RPMI7951 (cell line): ENCODE measurements around the gene ANXA9. TPM values are rescaled to one million over a fixed set of nuclear protein-coding genes. Genes with fewer than 3 reads are reported as not detected.

Experiments used
- DNase-seq: peaks from one replicate; pipeline ENCODE4 v3.0.0-alpha.2; 2012; ENCODE audit warnings: low read depth
- total RNA-seq: library from RNA; depleted of rRNA; stranded (reverse); fragments of >200 nt; shearing (Covaris generic); gene quantifications from 2 replicates; pipeline ENCODE4 v1.2.3, GENCODE V29; 2014

The ANXA9 gene
- total RNA-seq, 1 experiment from 2014 or later = not detected

DNA sequence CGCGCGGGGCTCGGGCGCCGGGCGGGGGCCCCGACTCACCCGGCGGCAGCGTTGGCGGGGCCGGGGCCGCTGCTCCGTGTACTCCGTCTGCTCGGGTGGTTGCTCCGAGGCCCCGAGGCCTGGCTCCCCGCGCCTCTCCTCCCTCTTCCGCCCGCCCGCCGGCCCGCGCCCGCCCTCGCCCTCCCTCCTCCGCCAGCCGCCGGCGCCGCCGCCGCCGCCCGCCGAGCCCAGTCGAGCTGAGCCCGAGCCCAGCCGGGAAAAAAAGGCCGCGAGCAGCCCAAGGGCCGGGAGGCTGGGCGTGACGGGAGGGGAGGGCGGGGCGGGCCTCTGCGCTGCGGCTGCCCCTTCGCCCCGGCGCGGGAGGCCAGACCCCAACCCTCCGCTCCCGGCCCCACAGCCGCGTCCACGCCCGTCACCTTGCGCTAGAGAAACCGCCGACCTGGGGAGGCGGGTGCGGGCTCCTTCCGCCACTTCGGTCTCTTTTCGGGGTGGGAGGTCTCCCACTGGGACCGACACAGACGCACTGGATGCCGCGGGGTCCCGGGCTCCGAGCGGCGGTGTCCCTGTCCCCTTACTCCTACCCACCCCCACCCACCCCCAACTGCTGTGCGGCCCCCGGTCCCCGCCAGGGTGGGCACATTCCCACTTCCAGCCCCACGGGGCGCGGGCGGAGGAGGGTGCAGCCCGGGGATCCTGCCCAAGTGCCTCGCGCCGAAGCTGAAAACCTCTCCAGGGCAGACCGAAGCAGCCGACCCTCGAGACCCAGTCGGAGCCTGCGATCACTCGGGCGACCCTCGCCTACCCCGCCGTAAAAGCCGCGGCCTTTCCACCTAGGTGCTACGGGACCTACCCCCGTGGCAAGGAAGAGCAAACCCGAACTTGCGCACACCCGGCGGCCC is 7.3 kb upstream of the ANXA9 start, which contains the start of gene CERS2:
CERS2 (minus strand) TSS at position 256 of the 899 bp plus-strand sequence. CDS start 5,745 bp downstream, outside the sequence.
- peak; percentile 76 for DNase-seq

DNA sequence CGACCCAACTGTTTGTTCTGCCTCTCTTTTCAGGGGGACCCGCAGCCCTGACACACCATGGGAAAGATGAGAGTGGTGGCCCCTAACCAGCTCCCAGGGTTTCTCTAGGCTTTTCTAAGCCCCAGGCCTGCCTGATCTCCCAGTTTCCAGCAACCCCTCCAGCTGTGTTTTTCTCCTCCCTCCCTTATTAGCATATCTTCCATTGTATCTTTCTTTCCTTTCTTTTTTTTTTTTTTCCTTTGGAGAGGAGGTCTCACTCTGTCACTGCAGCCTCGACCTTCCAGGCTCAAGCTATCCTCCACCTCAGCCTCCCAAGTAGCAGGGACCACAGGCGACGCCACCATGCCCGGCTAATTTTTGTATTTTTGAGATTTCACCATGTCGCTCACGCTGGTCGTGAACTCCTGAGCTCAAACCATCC is 5.7 kb upstream of the ANXA9 start:
- no peak for DNase-seq

DNA sequence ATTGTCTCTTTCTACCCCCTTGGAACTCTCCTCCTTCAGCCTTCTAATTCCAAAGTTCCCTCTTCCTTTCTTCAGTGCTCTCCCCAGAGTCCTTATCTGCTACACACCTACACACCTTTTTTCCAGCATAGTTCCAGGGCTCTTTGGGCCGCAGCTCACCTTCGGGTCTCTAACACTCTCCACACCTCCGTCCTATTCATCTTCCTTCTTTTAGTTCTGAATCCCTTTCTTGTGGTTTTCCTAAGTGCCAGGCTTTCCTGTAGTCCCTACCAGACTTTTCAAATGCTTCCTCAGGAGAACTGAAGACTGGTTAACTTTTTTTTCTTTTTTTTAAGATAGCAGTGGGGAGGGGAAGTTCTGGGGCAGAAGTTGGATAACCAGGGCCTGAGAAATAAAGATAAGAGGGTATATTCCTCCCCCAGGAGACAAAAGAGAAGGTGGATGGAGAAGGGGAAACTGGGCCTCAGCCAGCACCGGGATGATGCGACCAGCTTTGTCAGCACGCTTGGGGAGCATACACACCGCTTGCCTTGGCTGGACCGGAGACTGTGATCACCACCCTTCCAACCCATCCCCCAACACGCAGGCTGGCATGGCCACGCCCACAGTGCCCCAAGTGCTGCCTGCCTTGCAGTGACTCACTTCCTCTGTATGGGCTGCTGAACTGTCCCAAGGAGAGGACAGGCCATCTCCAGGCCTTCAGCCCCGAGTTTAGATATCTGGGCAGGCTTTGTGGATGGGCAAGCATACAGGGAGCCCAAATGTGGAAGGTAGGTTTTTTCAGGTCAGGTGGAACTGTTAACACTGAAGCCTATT is 5.0 kb upstream of the ANXA9 start:
- DNase-seq = peak; percentile 85

DNA sequence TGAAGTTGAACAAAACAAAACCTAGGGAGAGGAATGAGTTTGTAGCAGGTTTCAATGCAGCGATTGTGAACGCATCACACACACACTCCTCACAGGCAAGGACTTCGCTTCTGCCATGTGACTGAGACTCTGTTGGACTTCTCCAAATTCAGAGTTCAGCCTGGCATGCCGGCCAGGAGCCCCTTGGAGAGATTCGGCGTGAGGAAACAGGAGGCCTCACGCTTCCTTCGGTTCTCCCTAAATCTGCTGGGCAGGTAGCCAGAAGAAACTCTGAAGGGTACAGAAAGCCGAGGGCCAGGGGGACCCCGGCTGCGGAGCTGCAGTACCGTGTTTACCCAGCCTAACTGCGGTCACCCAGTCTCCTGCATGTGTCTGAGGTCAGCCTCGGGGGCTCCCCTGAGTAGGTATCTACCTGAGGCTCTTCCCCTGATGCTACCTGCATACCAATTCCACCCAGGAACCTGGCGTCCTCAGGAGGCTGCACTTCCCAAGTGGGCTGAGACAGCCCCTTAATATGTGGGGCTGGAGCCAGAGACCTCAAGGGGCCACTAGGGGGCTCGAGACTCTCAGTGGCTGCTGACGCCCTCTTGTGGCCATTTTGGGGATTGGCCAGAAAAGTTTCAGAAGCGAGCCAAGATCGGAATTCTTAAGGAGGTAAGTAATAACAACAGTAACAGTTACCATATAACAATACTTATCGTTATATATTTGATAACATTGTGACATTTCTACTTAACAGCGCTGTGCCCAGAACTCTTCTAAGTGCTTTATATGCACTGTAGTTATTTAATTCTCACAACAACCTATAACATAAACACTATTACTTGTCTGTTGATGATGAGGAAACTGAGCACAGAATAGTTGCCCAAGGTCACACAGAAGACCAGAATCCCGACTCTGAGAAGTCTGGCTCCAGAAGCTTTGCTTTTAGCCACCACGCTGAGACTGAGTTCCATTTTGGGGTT is 2.7 kb upstream of the ANXA9 start:
- DNase-seq = peak; percentile 80

DNA sequence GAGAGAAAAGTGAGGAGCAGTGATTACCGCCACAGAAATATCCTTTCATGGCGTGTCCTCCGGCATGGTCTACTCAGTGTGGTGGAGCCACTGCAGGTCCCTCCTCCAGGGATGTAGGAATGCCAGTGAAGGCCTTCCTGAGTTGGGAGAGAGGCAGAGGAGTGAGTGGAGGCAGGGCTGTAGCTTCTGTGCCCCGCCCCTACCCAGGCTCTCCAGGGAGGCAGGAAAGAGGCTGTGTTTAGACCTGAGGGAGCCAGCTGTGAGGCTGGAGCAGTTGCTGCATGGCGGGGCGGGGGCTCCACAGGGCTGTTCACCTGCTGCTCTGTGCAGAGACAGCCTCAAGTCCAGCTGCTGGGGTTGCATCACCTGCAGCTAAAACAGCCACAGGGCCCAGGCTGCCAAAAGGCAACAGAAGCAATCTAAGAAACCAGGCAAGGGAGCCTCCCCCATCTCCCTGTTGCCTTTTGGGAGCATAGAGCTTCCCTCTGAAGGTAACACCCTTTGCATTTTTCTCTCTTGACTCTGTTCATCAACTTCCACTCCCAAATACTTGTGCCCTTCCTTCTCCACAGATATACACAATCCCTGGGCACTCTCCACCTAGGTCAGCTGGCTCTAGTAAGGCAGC is 801 bp upstream of the ANXA9 start:
- no peak for DNase-seq

DNA sequence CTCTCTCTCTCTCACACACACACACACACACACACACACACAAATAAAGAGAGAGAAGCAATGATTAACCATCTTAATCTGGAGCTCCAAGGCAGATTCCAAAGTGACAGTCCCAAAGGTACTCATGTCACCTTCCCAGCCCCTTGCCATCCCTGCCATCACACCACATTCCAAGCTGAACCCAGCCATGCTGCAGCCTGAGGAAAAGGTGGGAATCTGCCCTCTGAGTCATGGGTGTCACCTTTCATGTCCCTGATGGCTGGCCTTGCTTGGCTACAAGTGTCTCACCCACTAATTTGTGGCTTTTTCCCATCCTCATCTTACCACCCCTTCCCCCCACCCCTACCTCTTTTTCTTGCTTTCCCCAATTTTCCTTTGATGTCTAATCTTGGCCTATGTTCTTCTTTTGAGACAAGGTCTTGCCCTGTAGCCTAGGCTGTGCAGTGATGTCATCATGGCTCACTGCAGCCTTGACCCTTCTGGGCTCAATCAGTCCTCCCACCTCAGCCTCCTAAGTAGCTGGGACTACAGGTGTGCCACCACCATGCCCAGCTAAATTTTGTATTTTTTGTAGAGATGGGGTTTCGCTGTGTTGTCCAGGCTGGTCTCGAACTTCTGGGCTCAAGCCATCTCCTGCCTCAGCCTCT is 3.2 kb downstream of the ANXA9 start:
- DNase-seq = no peak

DNA sequence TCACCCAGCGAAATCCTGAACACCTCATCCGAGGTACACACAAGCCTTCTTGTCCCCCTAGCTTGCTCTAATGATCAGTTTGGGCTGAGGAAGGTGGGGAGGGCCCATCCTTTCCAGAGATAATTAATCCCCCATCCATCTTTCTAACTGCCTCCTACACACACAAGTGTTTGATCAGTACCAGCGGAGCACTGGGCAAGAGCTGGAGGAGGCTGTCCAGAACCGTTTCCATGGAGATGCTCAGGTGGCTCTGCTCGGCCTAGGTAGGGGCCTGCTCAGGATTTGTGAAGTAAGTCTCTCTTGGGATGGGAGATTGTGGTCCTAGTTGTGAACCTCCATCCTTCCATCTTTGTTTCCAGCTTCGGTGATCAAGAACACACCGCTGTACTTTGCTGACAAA is 5.8 kb downstream of the ANXA9 start:
- no peak for DNase-seq

DNA sequence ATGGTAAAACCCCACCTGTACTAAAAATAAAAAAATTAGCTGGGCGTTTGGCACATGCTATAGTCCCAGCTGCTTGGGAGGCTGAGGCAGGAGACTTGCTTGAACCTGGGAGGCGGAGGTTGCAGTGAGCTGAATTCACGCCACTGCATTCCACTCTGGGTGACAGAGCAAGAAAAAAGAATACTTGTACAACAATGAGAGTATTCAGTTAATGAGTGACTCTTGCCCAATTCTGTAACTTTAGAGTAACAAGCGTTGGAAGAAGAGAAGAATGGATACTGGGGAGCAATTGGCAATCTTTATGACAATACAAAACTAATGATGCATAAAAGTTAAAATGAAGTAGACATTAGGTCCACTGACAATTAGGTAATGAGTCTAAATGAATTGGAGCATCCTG is 10.5 kb downstream of the ANXA9 start:
- DNase-seq = no peak

DNA sequence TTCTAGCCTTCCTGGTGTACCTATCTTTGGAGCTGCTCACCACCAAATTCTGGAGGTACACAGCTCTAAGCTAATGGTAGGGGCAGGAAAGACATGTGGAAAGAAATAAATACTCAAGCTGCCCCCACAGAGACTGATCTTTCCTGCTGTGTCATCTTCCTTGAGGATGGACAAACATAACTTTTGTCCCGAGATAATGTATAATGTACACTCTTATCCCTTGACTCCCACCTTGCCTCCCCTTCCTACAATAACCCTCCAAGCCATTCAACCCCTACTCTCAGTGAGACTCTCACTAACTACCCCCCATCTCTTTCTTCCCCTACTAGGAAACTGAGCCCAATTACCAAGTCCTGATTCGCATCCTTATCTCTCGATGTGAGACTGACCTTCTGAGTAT is 12.2 kb downstream of the ANXA9 start:
- no peak for DNase-seq

DNA sequence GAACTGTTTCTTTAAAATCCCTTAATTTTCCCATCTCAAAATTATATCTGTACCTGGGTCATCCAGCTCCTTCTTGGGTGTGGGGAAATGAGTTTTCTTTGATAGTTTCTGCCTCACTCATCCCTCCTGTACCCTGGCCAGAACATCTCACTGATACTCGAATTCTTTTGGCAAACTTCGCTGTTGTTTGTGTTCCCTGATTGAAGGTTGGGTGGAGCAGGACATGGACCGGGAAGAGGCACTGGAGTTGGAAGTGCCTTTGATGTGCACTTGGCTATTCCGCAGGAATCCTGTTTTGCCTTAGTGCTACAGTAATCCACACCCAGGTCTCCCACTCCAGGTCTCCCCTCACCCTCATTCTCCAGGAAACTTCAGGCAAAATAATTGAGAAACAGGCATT is 13.4 kb downstream of the ANXA9 start:
- DNase-seq = no peak

DNA sequence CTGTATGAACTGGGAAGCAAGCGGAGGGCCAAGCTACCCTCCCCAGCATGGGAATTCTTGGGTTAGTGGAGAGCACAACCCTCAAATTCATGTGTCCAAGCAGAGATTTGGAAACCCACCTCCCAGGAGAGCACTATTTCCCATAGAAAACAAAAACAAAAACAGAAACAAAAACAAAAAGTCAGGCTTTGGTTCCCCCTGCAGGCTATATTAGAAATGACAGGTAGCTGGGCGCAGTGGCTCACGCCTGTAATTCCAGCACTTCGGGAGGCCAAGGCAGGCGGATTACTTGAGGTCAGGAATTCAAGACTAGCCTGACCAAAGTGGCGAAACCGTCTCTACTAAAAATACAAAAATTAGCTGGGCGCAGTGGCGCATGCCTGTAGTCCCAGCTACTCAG is 13.8 kb downstream of the ANXA9 start:
- DNase-seq = peak; percentile 27

DNA sequence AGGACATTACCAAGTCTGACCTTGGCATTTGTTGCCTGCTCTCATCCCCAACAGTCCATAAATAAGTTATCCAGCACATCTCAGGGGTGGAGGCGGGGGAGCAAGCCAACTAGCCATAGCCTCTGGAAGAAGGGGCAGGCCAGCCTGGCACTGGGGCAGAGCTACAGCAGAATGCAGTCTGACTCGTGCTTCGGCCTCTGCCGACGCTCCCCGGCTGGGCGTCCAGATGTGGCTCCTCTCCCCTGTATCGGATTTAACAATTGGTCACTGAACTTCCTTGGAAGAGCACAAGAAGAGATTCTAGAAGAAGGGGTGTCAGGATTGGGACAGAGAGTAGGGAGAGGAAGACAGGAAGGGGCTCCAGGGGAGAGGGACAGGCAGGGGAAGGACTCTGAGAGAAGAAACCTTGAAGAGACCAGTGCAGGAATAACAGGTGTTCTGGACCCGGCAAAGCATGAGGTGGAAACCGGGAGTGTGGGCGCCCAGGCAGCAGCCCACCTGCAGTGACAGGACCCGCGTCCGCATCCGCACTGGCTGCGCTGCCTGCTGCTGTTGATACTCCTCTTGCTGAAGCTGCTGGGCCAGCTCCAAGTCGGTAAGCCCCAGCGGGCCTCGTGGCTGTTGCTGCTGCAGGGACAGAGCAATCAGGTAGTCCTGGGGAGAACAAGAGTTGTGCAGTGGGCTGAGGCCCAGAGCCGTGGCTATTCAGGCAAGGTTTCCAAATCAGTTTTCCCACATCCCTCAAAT is 15.2 kb downstream of the ANXA9 start:
- DNase-seq = no peak

DNA sequence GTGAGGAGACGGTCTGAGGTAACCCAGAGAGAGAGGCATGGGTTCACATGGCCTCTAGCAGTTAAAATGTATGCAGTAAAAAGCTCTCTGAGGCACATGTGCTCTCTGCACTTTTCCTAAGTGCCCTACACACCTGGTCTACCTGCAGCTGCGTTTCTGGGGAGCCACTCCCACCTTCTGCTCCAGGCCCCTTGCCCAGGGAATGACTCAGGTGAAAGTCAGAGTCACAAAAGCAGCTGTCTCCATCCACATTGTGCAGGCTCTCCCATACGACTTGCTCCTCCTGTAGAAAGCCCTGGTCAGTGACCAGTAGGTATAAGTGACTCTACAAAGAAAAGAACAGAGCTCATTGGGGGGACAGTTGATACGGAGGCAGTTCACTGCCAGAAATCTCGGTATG is 15.9 kb downstream of the ANXA9 start:
- no peak for DNase-seq

DNA sequence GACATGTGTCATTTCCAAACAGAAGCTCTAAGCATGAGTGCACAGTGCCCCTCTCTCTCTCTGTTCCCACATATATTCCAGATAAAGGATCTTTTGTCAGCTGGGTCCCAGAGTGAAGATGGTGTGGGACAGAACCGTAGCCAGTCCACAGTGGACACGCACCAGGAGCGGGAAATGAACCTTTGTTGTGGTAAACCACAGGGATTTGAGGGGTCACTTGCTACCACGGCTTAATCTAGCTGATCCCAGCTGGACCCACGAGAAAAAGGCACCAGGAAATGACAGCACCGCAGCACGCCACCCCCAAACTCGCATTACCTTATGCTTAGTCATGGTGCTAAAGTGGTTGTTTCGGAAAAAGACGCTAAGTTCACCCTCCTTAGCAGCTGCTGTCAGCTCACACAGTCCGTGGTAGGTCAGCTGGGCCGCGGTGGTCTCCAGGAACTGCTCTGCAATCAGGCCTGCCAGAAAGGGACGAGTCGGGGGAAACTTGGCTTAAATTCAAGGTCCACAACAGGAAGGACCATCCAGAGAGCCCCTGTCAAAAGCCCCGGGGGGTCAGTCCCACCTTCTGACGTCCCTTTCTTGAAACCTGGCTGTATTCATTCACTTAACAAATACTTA is 17.1 kb downstream of the ANXA9 start:
- DNase-seq = peak; percentile 96

DNA sequence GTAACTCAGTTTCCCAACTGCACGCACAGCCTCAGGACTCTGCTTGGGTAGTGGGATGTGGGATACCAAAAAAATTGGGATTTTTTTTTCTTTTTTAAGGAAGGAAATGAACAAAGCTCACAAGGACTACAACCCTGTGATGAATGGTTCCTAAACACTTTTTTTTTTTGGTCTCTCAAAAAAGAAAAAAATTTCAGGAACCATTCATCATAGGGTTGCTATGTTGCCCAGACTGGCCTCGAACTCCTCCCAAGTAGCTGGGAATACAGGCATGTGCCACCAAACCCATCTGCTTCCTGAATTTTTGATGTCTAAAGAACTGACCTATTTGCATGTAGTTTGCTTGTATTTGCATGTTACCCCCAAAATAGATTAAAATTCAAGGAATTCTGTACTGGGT is 17.8 kb downstream of the ANXA9 start:
- DNase-seq = no peak

DNA sequence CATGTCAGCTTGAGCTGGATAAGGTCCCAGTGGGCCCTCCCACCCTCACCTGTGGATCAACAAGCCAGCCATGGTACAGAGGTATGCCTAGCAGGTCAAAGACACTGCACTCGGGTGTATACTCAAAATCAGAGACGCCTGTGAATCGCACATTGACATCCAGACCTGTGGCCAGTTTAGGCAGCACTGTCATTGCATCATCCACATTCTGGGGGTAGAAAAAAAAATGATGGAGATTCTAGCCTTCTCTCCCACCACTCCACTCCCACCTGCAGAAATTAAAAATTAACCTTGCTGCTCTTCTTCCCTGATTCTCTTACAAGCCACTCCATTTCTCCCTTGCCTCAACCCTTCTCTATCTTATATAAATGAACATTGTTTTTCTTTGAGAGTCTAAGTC is 18.3 kb downstream of the ANXA9 start:
- no peak for DNase-seq

DNA sequence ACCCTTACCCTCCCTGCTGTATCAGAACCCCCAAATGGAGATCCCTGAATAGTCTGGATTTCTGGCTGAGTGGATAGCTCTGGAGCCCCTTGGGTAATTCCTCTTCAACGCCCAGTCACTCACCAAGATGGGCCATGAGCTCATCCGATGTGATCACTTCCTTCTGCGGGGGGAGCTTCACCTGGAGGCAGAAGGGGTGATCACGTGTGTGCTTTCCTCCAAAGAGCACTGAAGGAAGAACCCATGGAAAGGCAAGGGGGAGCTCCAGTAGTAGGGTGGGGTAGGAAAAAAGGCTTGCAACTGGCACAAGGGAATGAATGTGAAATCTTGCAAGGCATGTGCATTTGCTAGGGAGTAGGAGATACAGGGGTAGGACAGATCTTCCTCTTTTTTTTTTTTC is 19.5 kb downstream of the ANXA9 start:
- no peak for DNase-seq

DNA sequence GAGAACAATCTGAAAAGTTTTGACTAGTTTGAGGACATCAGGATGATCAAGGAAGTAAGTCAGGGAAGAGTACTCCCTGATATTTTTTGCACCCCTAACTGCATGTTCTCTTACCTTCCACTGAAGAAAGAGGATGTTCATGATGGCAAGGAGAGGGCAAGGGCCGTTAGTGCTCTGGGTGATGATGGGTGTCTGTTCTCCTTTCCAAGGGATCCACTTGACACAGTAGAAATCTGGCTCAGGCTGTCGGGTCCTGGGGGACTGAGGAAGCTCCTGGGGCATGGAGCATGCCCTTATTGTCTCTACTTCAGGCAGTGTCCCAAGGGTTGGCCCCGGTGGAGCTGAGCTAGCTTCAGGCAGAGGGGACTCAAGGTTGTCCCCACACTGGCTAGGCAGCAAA is 20.0 kb downstream of the ANXA9 start:
- no peak for DNase-seq

DNA sequence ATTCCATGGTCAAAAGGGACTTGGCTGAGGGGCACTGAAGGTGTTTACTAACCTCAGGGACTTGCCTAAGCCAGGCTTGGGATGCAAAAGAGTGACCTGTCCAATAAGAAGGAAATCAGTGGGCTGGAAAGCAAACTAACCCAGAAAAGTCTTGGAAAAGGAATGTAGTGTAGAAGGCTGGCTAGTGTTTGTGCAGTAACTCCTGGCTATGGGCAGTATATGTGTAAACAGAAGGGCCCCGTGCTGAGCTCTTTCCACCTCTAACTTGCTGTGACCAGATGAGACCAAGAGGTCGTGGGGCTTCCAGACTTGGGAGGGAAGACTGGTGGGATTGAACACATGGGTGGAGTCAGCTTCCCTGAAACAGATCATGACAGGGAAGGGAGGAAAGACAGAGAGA is 20.5 kb downstream of the ANXA9 start:
- DNase-seq = no peak
